Activated naive CD8-positive, alpha-beta T cell treated with anti-CD3 and anti-CD28 coated beads, Interleukin-2, amount 50 U/mL, for 16 hours (primary cell): ENCODE measurements around the gene IFIT1B.
"Not testable (repeated sequence)": the region's sequence is repeated elsewhere in the genome, so short reads cannot be mapped to it uniquely, and the experiment has no call there.

Experiments used
- DNase-seq: peaks from one replicate; pipeline ENCODE4 v3.0.0-alpha.2; 2020; ENCODE audit warnings: low read depth, low spot score

Gene IFIT1B

DNA sequence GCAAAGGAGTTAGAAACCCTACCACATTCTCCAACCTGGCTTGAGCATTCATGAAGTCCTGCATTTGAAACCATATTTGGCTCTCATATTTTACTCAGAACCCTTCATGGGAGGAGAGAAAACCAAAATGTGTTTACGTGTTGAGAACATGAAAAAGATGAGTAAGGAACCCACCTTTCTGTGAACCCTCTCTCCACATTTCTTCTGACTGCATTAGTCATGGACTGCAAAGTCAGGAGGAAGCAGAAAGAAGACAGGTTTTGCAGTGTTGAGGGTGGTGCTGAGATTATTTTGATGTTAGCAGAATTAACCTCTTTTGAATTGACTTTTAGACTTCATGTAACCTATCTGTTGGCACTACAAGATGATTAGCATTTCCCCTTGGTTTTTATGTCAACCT is 4.9 kb downstream of the IFIT1B start:
- no peak for DNase-seq

DNA sequence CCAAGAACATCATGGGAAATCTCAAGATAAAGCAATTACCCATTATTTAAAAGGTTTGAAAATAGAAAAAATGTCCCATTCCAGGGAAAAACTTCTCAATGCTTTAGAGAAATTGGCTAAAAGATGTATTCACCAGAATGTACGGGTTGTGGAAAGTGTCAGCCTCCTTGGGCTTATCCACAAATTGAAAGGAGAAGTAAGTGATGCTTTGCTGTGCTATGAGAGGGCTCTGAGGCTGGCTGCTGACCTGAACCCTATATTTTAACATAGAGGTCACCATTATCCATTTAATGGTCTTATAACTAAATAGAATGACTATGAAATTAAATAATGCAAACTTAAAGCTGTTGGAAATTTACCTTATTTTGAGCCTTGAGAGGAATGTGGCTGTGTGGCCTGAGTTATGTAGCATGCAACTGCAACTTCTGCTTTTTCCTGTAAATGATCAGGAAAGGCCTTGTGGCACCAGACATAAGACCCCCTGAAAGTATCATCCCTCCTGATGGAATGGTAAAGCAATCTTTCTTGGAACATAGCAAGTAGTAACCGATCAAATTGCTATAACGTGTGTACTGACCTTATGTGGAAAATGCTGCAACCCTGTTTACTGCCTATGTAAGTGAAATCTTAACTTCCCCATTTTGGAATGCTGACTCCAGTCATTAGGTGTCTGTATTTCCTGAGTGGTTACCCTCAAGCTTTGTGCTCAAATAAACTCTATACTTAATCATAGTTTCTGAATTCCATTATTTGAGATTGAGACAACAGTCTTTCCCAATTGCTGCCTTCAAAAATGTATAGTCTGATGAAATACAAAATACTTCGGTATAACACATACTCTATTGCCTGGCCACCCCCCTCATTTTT is 6.9 kb downstream of the IFIT1B start:
- no peak for DNase-seq

DNA sequence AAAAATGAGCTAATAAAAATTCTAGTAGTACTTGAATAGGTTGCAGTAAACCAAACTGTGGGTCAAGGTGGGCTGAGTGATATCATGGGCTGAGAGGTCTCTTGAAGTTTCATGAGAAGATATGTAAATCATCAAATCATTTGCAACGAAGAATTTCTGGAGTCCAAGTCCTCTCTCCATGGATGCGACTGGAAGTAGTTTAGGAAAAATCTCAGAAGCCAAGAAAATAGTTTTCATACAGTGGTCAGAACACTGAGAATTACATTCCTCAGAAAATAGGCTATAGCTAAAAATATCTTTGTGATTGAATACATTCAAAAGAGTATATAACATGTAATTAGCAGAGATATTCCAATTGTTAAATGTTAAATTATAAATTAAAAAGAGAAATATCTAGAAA is 10.9 kb downstream of the IFIT1B start:
- no peak for DNase-seq

DNA sequence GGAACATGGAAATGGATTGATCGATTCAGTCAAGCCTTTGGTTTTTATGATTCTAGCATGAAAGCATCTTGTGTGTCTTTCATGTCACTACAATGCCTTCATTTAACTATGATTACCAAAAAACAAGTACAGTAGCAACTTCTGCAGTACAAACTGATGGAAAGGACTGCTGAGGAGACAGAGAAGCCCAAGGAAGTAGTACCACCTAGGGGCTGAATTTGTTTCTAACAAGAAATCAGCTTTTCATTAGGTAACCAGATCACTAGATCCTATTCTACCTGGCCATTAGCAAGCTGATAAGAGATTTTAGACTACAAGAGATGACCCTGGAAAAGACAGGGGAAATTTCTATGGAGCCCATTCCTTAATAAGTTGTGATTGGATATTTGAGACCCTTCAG is 11.4 kb downstream of the IFIT1B start:
- no peak for DNase-seq

DNA sequence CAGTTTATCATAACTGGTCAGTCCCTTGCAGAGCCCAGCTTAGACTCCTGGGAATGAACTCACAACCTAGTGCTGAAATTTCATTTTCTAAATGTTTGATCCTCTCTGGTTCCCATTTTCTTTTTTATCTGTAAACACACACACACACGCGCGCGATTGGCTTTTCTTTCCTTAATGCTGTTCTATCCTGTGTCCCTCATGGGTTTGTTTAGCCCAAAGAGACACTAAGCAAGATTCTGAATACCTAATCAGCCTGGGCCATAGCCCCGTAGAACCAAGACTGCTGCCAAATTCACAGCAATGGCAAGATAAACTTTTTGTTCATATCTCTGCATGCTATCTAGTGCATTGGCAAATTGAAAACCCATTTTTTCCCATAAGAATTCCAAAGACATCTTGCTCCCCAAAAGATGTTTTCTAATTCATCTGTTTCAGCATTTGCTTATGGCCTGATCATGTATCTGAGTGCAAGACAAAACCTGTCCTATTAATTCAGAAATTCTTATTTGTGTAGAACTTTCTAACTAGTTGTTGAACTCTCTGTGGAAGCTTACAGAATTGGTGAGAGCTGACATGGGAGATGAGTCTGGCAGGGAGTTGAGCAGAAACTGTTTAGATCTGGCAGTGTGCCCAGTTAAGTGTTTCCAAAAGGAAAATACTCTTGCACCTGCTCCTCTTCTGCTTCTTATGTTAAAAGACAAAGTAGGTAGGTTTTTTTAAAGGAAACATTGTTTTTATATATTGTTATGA is 12.8 kb downstream of the IFIT1B start:
- no peak for DNase-seq

DNA sequence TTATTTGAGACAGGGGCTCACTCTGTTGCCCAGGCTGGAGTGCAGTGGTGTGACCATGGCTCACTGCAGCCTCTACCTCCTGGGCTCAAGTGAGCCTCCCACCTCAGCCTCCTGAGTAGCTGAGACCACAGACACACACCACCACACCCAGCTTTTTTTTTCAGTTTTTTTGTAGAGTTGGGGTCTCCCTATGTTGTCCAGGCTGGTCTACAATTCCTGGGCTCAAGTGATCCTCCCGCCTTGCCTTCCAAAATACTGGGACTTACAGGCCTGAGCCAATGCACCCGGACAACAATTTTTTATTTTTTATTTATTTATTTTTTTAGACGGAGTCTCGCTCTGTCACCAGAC is 13.3 kb downstream of the IFIT1B start:
- not testable (repeated sequence) for DNase-seq

DNA sequence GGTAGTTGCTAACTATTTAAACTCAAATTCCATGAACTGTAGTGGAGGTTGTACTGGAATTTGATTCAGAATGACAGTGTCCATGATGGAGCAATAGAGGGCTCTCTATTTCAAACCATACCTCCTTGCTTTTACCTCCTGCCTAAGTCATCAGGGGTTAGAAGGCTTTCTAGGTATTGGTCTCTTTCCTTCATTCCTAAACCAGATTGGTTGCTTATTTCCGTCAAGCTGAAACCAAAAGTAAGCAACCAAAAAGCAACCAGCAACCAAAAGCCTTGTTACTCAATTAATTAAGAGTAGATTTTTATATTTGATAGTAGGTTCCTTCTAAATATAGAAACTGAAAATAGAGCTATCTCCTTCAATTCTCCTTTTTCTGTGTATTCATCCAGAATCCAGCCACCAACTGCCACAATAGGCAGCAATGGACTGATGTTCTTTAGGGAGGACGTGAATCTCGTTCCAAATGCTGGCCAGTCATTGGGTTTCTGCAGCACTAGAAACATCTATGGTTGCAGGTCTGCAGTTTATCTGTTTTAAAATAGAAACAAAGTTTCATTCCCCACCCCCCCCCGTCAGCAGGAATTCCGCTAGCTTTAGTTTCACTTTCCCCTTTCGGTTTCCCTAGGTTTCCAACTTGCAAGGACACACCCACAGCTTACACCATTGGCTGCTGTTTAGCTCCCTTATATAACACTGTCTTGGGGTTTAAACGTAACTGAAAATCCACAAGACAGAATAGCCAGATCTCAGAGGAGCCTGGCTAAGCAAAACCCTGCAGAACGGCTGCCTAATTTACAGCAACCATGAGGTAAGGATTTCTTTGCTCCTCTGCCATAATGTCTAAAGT is 14.3 kb downstream of the IFIT1B start, which contains the start of gene IFIT1:
Gene IFIT1, plus strand, starts transcription at position 717 of the 850 bp plus-strand sequence. Its CDS starts 90 bp downstream, at position 807.
- no peak for DNase-seq

DNA sequence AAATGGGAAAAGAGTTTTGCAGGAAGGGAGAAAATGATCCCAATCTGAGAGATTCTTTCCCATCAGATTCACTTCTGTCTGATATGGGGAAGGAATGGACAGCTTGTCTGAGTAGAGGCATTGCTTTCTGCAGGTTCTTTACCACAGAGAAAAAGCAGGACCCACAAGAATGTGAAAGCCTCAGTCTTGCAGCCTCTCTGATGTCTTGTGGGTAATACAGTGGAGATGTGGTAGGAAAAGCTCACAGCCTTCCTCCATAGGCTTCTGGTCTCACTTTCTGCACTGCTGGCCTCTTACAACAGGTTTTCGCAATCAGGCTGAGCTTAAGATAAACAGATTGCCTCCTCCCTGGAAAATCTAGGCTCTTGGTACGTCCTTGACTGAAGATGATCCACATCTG is 15.1 kb downstream of the IFIT1B start:
- DNase-seq: no peak

DNA sequence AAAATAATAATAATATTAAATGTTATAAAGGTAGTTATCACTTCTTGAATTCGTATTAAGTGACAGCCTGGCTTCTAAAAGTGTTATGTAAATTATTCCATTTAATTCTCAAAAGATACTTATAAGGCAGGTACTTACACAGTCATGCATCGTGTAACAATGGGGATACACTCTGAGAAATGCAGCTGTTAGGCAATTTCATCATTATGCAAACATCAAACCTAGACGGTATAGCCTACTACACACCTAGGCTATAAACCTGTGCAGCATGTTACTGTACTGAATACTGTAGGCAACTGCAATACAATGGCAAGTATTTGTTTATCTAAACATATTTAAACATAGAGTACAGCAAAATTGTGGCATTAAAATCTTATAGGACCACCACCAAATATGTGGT is 16.0 kb downstream of the IFIT1B start:
- DNase-seq: no peak

DNA sequence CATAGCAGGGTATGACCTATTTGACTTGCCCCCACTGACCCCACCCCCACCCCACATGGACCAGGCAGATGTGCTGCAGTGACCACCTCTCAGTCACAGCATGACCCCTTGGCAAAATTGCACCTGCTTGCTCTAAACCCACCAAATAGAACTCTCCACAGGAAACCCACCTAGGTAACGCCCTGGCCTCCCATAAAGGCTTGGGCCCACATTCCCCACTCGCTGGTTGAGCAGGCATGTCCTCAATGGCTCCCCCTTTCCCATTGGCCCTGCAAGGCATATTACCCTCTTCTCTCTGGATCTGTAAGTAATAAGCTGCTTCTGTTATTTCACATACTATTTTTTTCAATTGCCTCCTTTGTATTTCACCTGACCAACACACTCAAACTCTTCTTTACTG is 17.3 kb downstream of the IFIT1B start:
- DNase-seq: no peak

DNA sequence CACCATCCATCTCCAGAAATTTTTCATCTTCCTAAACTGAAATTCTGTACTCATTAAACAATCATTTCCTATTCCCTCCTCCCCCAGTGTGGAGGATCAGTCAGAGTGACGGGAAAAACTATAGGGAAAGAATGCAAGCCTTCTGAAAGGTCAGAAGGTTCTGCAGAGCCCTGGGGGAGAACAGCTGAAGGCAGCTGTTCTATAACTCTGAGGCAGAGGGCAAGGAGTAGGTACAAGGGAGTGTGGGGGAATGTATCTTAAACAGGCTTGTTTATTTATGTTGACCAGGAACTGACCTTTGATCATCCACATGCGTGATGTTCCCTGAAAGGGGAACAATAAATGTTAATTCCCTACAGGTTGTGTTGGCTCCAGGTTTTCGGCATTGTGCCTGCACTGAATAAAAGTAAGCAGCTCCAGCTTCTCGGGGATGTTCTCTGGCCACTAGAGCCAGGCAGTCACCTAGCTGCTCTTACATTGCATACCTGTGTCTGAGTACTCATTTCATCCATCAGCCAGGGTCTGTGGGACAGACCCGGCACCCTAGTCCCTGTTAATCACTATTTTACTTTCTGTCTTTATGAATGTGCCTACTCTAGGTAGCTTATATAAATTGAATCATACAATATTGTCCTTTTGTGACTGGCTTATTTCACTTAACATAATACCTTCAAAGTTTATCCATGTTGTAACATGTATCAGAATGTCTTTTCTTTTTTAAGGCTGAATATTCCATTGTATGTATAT is 20.3 kb downstream of the IFIT1B start:
- no peak for DNase-seq

DNA sequence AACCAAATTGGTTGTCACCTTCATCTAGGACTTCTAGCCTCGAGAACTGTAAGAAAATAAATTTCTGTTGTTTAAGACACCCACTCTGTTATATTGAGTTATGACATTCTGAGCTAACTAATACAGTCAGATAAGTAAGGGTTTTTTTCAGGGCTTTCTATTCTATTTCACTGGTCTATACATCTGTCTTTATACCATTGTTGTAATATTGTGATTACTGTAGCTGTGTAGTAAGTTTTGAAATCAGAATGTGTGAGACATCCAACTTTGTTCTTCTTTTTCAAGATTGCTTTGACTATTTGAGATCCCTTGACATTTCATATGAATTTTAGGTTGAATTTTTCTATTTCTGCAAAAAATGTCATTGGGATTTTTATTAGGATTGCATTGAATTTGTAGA is 22.1 kb downstream of the IFIT1B start:
- no peak for DNase-seq

DNA sequence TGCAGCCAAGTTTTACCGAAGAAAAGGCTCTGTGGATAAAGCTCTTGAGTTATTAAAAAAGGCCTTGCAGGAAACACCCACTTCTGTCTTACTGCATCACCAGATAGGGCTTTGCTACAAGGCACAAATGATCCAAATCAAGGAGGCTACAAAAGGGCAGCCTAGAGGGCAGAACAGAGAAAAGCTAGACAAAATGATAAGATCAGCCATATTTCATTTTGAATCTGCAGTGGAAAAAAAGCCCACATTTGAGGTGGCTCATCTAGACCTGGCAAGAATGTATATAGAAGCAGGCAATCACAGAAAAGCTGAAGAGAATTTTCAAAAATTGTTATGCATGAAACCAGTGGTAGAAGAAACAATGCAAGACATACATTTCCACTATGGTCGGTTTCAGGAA is 25.2 kb downstream of the IFIT1B start:
- DNase-seq: no peak

DNA sequence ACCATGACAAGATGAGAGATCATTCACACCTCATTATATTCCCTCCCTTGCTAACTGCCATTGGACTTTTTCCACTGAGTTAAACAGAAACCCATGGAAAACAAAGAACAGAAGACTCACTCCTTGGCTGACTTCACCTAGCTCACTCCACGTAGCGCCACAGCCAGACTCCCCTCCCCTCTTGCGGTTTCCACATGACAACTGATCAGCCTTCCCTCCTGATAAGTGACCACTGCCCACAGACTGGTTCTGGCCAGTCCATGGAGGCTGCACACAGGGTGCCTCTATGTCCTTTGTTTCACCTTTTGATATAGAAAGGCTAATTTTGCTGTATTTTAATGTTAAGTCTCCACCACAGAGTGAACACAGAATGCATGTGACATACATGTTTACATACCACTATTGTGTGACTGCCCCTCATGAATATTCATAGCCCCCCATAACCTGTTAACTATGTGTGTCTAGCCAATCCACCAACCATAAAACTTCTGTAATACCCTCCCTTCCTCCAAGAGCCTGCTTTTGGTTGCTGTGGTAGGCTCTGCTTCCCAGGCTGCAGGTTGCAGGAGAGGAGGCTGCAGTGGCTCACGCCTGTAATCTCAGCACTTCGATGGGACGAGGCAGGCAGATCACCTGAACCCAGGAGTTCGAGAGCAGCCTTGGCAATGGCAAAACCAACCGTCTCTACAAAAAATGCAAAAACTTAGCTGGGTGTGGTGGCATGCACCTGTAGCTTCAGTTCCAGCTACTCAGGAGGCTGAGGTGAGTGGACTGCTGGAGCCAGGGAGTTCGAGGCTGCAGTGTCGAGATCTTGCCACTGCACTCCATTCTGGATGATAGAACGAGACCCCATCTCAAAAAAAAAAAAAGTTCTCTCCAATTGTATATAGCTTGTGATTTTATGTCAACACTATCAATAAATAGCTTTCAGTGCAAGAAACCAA is 26.5 kb downstream of the IFIT1B start:
- DNase-seq: no peak

DNA sequence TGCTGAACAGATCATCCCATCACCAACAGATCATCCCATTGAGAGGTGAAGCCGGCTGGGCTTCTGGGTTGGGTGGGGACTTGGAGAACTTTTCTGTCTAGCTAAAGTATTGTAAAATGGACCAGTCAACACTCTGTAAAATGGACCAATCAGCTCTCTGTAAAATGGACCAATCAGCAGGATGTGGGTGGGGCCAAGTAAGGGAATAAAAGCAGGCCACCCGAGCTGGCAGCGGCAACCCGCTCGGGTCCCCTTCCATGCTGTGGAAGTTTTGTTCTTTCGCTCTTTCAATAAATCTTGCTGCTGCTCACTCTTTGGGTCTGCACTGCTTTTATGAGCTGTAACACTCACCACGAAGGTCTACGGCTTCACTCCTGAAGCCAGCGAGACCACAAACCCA is 28.3 kb downstream of the IFIT1B start:
- DNase-seq: not testable (repeated sequence)

DNA sequence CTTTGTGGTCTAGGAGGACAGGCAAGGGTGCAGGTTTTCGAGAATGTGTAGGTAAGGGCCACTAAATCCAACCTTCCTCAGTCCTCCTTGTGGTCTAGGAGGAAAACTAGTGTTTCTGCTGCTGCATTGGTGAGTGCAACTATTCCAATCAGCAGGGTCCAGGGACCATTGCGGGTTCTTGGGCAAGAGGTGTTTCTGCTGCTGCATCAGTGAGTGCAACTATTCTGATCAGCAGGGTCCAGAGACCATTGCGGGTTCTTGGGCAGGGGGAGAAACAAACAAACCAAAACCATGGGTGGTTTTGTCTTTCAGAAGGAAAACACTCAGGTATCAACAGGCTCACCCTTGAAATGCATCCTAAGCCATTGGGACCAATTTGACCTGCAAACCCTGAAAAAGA is 29.9 kb downstream of the IFIT1B start:
- not testable (repeated sequence) for DNase-seq

DNA sequence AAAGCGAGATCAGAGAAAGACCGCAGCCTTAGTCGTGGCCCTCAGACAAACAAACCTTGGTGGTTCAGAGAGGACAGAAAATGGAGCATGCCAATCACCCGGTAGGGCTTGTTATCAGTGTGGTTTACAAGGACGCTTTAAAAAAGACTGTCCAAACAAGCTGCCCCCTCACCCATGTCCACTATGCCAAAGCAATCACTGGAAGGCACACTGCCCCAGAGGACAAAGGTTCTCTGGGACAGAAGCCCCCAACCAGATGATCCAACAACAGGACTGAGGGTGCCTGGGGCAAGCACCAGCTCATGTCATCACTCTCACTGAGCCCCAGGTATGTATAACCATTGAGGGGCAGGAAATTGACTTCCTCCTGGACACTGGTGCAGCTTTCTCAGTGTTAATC is 31.4 kb downstream of the IFIT1B start:
- not testable (repeated sequence) for DNase-seq

DNA sequence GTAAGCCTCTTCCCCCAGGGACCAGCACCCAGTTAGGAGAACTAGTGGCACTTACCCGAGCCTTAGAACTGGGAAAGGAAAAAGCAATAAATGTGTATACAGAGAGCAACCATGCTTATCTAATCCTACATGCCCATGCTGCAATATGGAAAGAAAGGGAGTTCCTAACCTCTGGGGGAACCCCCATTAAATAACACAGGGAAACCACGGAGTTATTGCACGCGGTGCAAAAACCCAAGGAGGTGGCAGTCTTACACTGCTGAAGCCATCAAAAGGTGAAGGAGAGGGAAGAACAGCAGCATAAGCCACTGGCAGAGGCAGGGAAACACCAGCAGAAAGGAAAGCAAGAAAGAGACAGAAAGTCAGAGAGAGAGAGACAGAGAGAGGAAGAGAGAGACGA is 32.7 kb downstream of the IFIT1B start:
- DNase-seq: not testable (repeated sequence)

DNA sequence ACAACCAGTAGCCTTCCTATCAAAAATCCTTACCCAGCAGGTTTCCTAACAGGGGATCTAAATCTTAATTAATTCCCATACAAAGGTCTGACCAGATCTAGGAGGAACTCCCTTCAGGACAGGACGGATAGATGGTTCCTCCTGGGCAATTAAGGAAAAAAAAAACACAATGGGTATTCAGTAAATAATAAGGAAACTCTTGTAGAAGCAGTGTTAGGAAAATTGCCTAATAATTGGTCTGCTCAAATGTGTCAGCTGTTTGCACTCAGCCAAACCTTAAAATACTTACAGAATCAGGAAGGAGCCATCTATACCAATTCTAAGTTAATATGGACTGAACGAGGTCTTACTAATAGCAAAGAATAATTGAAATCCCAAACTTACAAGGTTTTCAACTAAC is 33.3 kb downstream of the IFIT1B start:
- not testable (repeated sequence) for DNase-seq

DNA sequence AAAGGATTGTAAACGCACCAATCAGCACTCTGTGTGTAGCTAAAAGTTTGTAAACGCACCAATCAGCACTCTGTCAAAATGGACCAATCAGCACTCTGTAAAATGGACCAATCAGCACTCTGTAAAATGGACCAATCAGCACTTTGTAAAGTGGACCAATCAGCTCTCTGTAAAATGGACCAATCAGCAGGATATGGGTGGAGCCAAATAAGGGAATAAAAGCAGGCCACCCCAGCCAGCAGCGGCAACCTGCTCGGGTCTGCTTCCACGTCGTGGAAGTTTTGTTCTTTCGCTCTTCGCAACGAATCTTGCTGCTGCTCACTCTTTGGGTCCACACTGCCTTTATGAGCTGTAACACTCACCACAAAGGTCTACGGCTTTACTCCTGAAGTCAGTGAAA is 34.4 kb downstream of the IFIT1B start:
- DNase-seq: not testable (repeated sequence)
